NB4 (cell line): ENCODE data around the gene TAOK1.
A peak's percentile ranks its signal among the peaks of the same experiment; 100 is the strongest.

Experiments
- DNase-seq: peaks from one replicate; pipeline ENCODE4 v3.0.0; 2010; ENCODE audit warnings: low read depth
- H3K4me3 ChIP-seq: one replicate; pipeline ENCODE4 v1.5.1; 2011; ENCODE audit warnings: mild to moderate bottlenecking, low read depth, low read length, moderate library complexity
- CTCF ChIP-seq: IDR thresholded peaks from one replicate; pipeline ENCODE4 v1.5.1; 2012; ENCODE audit warnings: low read depth, low read length
- MAX ChIP-seq: IDR thresholded peaks from 2 replicates; pipeline ENCODE4 v1.6.1; 2011; ENCODE audit warnings: low read depth, low read length
- MYC ChIP-seq: IDR thresholded peaks from 2 replicates; pipeline ENCODE4 v1.6.1; 2011; ENCODE audit warnings: low read depth, low read length
- POLR2A ChIP-seq: IDR thresholded peaks from 2 replicates; pipeline ENCODE4 v1.6.1; 2011; ENCODE audit warnings: mild to moderate bottlenecking; ENCODE audit not compliant: insufficient read length; ENCODE audit errors: extremely low read depth

The TAOK1 gene

GRCh38 chr17:29582254-29582765, 192.1 kb downstream of the TAOK1 start:
- no peak for DNase-seq
- no peak overlapping the region for H3K4me3 ChIP-seq
- TF ChIP-seq MAX (no peak), CTCF (no peak), MYC (no peak), POLR2A (no peak)

DNA sequence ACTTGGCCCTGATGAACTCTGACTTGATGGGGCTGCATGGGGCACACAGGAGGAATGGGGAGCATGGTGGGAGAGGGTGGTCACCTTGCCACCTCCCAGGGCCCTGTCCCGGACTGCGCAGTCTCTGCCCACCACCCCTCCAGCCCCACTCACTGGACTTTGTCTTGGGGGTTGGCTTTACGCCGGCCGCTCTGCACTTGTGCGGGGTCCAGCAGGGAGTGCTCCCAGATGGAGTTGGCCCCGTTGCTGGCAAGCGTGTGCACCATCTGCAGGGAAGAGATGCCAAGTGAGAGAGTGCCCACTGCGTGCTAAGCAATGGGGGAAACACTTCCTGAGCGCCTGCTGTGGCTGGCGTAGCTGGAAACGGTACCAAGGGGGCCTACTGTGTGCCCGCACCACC, 192.6 kb downstream of the TAOK1 start:
- DNase-seq, result no peak
- H3K4me3 ChIP-seq, result no peak overlapping the region
- TF ChIP-seq MAX, result no peak
- no peak for TF ChIP-seq CTCF
- TF ChIP-seq POLR2A, result no peak
- no peak for TF ChIP-seq MYC

GRCh38 chr17:29583324-29584248, 193.4 kb downstream of the TAOK1 start:
- no peak overlapping the region for H3K4me3 ChIP-seq
- TF ChIP-seq MAX (no peak), POLR2A (no peak), MYC (no peak), CTCF (no peak)
- no peak for DNase-seq

DNA sequence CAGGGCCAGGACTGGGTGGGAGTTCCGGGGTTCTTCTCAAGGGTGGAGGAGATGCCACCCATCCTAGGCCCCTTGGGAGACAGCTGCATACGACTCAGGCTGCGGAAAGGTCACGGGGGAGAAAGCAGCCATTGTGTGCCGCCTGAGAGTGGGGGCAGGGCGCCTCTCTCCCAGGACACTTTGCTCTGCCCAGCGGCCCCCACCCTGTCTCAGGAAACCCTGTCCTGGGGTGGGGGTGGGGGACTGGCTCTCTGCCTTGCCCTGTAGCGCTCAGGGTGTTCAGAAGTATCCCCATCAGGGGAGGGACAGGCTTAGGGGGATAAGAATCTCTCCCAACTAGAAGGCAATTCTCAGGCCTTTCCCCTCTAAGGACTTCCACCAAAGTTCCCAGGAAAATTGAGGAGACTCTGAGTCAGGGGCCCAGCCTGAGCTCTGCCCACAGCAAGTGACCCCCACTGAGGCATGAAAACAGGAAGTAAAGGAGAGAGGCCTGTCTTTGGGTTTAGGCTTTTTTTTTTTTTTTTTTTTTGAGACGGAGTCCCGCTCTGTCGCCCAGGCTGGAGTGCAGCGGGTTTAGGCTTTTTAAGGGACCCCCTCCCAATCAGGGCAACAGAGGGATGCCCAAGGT, 194.4 kb downstream of the TAOK1 start:
- TF ChIP-seq MAX, result no peak
- TF ChIP-seq POLR2A, result no peak
- no peak for TF ChIP-seq CTCF
- TF ChIP-seq MYC, result no peak
- peak; percentile 44 for DNase-seq
- H3K4me3 ChIP-seq, result no peak overlapping the region

GRCh38 chr17:29585080-29585751, 195.1 kb downstream of the TAOK1 start:
- DNase-seq, result no peak
- TF ChIP-seq MAX (no peak), CTCF (peak; percentile 50)
- H3K4me3 ChIP-seq, result no peak overlapping the region
